OCI-LY1 (cell line): Measurements from ENCODE around the gene ANGEL2.

Experiments used
- H2AFZ ChIP-seq: fragments of 200-600 bp; sonication (generic), shearing (Covaris generic); 2 replicates; pipeline ENCODE4 v1.6.0; 2014; ENCODE audit warnings: antibody characterized with exemption, mild to moderate bottlenecking, low read length
- H3F3A ChIP-seq: fragments of 200-600 bp; sonication (generic), shearing (Covaris generic); 2 replicates; pipeline ENCODE4 v1.6.0; 2014; ENCODE audit warnings: mild to moderate bottlenecking, antibody characterized with exemption, low read length, moderate library complexity; ENCODE audit not compliant: insufficient read depth
- H3K27ac ChIP-seq: fragments of 200-600 bp; sonication (generic); 2 replicates; pipeline ENCODE4 v1.5.1; 2014; ENCODE audit warnings: low read length, mixed run types, mild to moderate bottlenecking, low read depth; ENCODE audit not compliant: poor library complexity, severe bottlenecking
- H3K27me3 ChIP-seq: fragments of 200-600 bp; sonication (generic); 2 replicates; pipeline ENCODE4 v1.6.0; 2014; ENCODE audit warnings: antibody characterized with exemption, mild to moderate bottlenecking, low read length, moderate library complexity; ENCODE audit not compliant: insufficient read depth
- H3K36me3 ChIP-seq: fragments of 200-600 bp; sonication (generic); 2 replicates; pipeline ENCODE4 v1.6.1; 2014; ENCODE audit warnings: mild to moderate bottlenecking, antibody characterized with exemption, low read length, moderate library complexity, mixed read lengths; ENCODE audit not compliant: insufficient read depth
- H3K4me1 ChIP-seq: fragments of 200-600 bp; sonication (generic); 2 replicates; pipeline ENCODE4 v1.5.1; 2014; ENCODE audit warnings: mild to moderate bottlenecking, low read length, moderate library complexity; ENCODE audit not compliant: insufficient read depth, severe bottlenecking
- H3K4me2 ChIP-seq: fragments of 200-600 bp; sonication (generic), shearing (Covaris generic); 2 replicates; pipeline ENCODE4 v1.6.1; 2014; ENCODE audit warnings: low read length
- H3K4me3 ChIP-seq: fragments of 200-600 bp; sonication (generic); 2 replicates; pipeline ENCODE4 v1.5.1; 2014; ENCODE audit warnings: low read length, low read depth, mild to moderate bottlenecking, mixed read lengths; ENCODE audit not compliant: poor library complexity, severe bottlenecking
- H3K79me2 ChIP-seq: fragments of 200-600 bp; shearing (Covaris generic); 2 replicates; pipeline ENCODE4 v1.6.1; 2016; ENCODE audit warnings: mixed run types, low read length, mixed read lengths; ENCODE audit not compliant: insufficient read depth
- H3K9ac ChIP-seq: fragments of 200-600 bp; sonication (generic), shearing (Covaris generic); 2 replicates; pipeline ENCODE4 v1.6.1; 2014; ENCODE audit warnings: mild to moderate bottlenecking, low read length, mixed read lengths
- H3K9me2 ChIP-seq: fragments of 200-600 bp; sonication (generic), shearing (Covaris generic); 2 replicates; pipeline ENCODE4 v1.6.1; 2014; ENCODE audit warnings: low read depth, mild to moderate bottlenecking, low read length, mixed read lengths
- H3K9me3 ChIP-seq: fragments of 200-600 bp; shearing (Covaris generic); 2 replicates; pipeline ENCODE4 v1.6.1; 2014; ENCODE audit warnings: low read length, mixed read lengths
- H4K20me1 ChIP-seq: fragments of 200-600 bp; sonication (generic), shearing (Covaris generic); 2 replicates; pipeline ENCODE4 v1.6.0; 2016; ENCODE audit warnings: mild to moderate bottlenecking, low read length; ENCODE audit not compliant: insufficient read depth
- EZH2 ChIP-seq: fragments of 200-600 bp; sonication (generic), shearing (Covaris generic); IDR thresholded peaks from 2 replicates; pipeline ENCODE4 v1.8.0; 2017; ENCODE audit warnings: borderline replicate concordance, mixed run types, mild to moderate bottlenecking, antibody characterized with exemption, low read length, moderate library complexity, mixed read lengths
- TF ChIP-seq, protein P1 (sequence below): fragments of 200-600 bp; sonication (generic), shearing (Covaris generic); IDR thresholded peaks from 2 replicates; pipeline ENCODE4 v1.5.1; 2017; ENCODE audit warnings: mild to moderate bottlenecking, antibody characterized with exemption, low read length, moderate library complexity, mixed read lengths

Gene ANGEL2

DNA sequence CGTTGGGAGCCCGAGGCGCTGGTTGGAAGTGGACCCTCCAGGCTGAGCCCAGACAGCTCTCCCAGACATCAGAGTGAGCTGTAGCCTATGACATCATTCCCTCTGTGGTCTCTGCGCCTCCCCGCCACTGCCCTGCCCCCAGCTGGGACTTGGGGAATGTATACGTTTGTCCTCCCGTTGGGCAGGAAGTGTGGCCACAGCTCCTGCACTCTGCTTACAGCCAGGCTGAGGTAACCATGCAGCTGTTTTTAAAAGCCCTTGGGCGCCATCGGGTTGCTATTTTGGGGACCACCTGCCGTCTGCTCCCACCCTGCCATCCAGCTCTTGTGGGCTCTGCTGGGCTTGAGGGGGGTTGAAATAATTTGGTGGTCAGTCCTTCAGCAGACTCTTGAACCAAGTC is 57.5 kb downstream of the ANGEL2 start:
- Histone ChIP-seq H4K20me1 (no peaks in the 10 kb centered on the region), H3K79me2 (no peaks in the 10 kb centered on the region), H3K4me1 (no peaks in the 10 kb centered on the region), H3K27ac (no peak overlapping the region), H3K9me2 (no peaks in the 10 kb centered on the region), H3K27me3 (peaks cover 6% of the 10 kb centered on the region), H2AFZ (no peak overlapping the region), H3K4me2 (no peak overlapping the region), H3K9ac (no peak overlapping the region), H3F3A (no peaks in the 10 kb centered on the region), H3K4me3 (no peak overlapping the region), H3K36me3 (no peaks in the 10 kb centered on the region), H3K9me3 (no peaks in the 10 kb centered on the region)
- TF ChIP-seq EZH2 = no peak
- TF ChIP-seq, protein P1, sequence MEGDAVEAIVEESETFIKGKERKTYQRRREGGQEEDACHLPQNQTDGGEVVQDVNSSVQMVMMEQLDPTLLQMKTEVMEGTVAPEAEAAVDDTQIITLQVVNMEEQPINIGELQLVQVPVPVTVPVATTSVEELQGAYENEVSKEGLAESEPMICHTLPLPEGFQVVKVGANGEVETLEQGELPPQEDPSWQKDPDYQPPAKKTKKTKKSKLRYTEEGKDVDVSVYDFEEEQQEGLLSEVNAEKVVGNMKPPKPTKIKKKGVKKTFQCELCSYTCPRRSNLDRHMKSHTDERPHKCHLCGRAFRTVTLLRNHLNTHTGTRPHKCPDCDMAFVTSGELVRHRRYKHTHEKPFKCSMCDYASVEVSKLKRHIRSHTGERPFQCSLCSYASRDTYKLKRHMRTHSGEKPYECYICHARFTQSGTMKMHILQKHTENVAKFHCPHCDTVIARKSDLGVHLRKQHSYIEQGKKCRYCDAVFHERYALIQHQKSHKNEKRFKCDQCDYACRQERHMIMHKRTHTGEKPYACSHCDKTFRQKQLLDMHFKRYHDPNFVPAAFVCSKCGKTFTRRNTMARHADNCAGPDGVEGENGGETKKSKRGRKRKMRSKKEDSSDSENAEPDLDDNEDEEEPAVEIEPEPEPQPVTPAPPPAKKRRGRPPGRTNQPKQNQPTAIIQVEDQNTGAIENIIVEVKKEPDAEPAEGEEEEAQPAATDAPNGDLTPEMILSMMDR = no peak

DNA sequence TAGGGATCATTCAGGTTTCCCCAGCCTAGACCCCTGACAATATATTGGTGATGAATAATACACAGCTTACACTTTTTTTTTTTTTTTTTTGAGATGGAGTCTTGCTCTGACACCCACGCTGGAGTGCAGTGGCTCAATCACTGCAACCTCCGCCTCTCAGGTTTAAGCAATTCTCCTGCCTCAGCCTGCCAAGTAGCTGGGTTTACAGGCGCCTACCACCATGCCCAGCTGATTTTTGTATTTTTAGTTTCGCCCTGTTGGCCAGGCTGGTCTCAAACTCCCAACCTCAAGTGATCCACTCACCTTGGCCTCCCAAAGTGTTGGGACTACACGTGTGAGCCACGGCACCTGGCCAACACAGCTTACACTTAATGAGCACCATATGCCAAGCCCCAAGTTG is 58.1 kb downstream of the ANGEL2 start:
- no peaks in the 10 kb centered on the region for H3K36me3 ChIP-seq

DNA sequence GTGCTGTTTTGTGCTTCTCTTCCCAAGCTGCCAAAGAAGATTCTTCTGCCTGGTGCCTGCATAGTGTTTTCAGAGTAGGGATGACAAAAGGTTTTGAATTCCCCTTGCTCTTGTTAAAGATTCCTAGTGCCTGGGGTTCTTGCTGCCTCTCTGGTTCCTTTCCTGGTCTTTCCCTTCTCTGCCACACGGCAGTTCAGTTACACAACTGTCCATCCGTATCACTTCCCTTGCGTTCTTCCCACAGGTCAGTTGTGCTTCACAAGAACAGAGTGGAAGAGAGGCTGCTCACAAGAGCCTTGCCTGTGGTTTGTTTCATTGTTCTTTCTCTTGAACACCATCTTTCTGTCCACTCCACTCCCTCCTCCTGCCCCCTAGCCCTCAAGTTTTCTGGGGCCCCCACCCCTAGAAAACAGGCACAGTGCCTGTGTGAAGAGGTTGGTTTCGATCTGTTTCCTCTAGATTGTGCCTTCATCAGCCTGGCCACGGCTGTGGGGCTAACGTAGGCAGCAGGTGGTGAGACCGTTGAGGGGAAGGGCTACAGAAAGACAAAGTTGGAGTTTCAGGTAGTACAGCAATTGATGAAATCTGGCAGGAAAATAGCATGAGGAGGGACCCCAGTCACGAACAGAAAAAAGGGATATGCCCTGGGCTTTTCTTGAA is 59.6 kb downstream of the ANGEL2 start:
- Histone ChIP-seq H3F3A (no peaks in the 10 kb centered on the region), H3K9me3 (no peaks in the 10 kb centered on the region), H3K9me2 (no peaks in the 10 kb centered on the region), H3K4me3 (no peak overlapping the region), H3K27ac (no peak overlapping the region), H3K4me2 (no peak overlapping the region), H3K36me3 (no peaks in the 10 kb centered on the region), H3K27me3 (peaks cover 4% of the 10 kb centered on the region; the same call in 1 of the 2 replicates), H2AFZ (no peak overlapping the region), H4K20me1 (no peaks in the 10 kb centered on the region), H3K4me1 (no peaks in the 10 kb centered on the region), H3K79me2 (no peaks in the 10 kb centered on the region), H3K9ac (no peak overlapping the region)
- TF ChIP-seq, protein P1 = no peak
- TF ChIP-seq EZH2 = no peak

More for the DNA sequence above, 58.1 kb downstream of the ANGEL2 start:
- H3K4me1 ChIP-seq = no peaks in the 10 kb centered on the region
- no peaks in the 10 kb centered on the region for H3K9me3 ChIP-seq
- H3K9ac ChIP-seq = no peak overlapping the region
- H3F3A ChIP-seq = no peaks in the 10 kb centered on the region
- no peaks in the 10 kb centered on the region for H4K20me1 ChIP-seq
- H3K4me2 ChIP-seq = no peak overlapping the region
- H3K4me3 ChIP-seq = no peak overlapping the region
- no peak overlapping the region for H3K27ac ChIP-seq
- no peaks in the 10 kb centered on the region for H3K79me2 ChIP-seq
- H2AFZ ChIP-seq = no peak overlapping the region
- H3K9me2 ChIP-seq = no peaks in the 10 kb centered on the region
- TF ChIP-seq, protein P1 = no peak
- no peak for TF ChIP-seq EZH2
- H3K27me3 ChIP-seq = peaks cover 4% of the 10 kb centered on the region
